DOHH2 (cell line): ENCODE results near the gene BRD7.

Experiments used
- H3F3A ChIP-seq: fragments of 200-600 bp; sonication (generic), shearing (Covaris generic); 2 replicates; pipeline ENCODE4 v1.6.0; 2016; ENCODE audit warnings: antibody characterized with exemption, mild to moderate bottlenecking; ENCODE audit not compliant: control insufficient read depth, insufficient read depth
- H3K27ac ChIP-seq: fragments of 200-600 bp; sonication (generic); 2 replicates; pipeline ENCODE4 v1.5.1; 2014; ENCODE audit warnings: low read depth, mild to moderate bottlenecking, low read length, moderate library complexity
- H3K27me3 ChIP-seq: fragments of 200-600 bp; sonication (generic); 2 replicates; pipeline ENCODE4 v1.6.1; 2014; ENCODE audit warnings: mild to moderate bottlenecking, low read length, mixed read lengths; ENCODE audit not compliant: control insufficient read depth
- H3K36me3 ChIP-seq: fragments of 200-600 bp; sonication (generic); 2 replicates; pipeline ENCODE4 v1.6.1; 2014; ENCODE audit warnings: mild to moderate bottlenecking, low read length, moderate library complexity, mixed read lengths; ENCODE audit not compliant: control insufficient read depth
- H3K4me1 ChIP-seq: fragments of 200-600 bp; sonication (generic); 2 replicates; pipeline ENCODE4 v1.6.1; 2014; ENCODE audit warnings: mild to moderate bottlenecking, low read length, mixed read lengths; ENCODE audit not compliant: control insufficient read depth
- H3K4me2 ChIP-seq: fragments of 200-600 bp; sonication (generic); 2 replicates; pipeline ENCODE4 v1.6.0; 2014; ENCODE audit warnings: mild to moderate bottlenecking, low read length, moderate library complexity
- H3K4me3 ChIP-seq: fragments of 200-600 bp; sonication (generic); 2 replicates; pipeline ENCODE4 v1.5.1; 2014; ENCODE audit warnings: mild to moderate bottlenecking, low read length, mixed read lengths
- H3K79me2 ChIP-seq: fragments of 200-600 bp; sonication (generic); 2 replicates; pipeline ENCODE4 v1.6.1; 2014; ENCODE audit warnings: mild to moderate bottlenecking, low read length, mixed read lengths; ENCODE audit not compliant: control insufficient read depth
- H3K9me2 ChIP-seq: fragments of 200-600 bp; sonication (generic); replicated peaks from 2 replicates; pipeline ENCODE4 v1.6.1; 2014; ENCODE audit warnings: mild to moderate bottlenecking, low read length, mixed read lengths; ENCODE audit not compliant: control insufficient read depth
- H3K9me3 ChIP-seq: fragments of 200-600 bp; sonication (generic); 2 replicates; pipeline ENCODE4 v1.6.1; 2014; ENCODE audit warnings: antibody characterized with exemption, low read length, mixed read lengths; ENCODE audit not compliant: control insufficient read depth, insufficient read depth
- H4K20me1 ChIP-seq: fragments of 200-600 bp; sonication (generic); 2 replicates; pipeline ENCODE4 v1.6.0; 2014; ENCODE audit warnings: low read depth, mild to moderate bottlenecking, antibody characterized with exemption, low read length, moderate library complexity; ENCODE audit not compliant: control insufficient read depth, insufficient read depth
- CTCF ChIP-seq: fragments of 200-600 bp; sonication (generic); IDR thresholded peaks from one replicate; pipeline ENCODE4 v1.5.1; 2014; ENCODE audit warnings: antibody characterized with exemption, mild to moderate bottlenecking, low read depth, low read length; ENCODE audit not compliant: poor library complexity, severe bottlenecking
- EZH2phosphoT487 ChIP-seq: fragments of 200-600 bp; sonication (generic); IDR thresholded peaks from 2 replicates; pipeline ENCODE4 v1.6.1; 2017; ENCODE audit warnings: borderline replicate concordance, mild to moderate bottlenecking, antibody characterized with exemption, low read length, moderate library complexity, mixed read lengths

BRD7 gene

GRCh38 chr16:50372611-50373344 is 4.0 kb upstream of the BRD7 start:
- no peak overlapping the region for H3K4me2 ChIP-seq
- H3K79me2 ChIP-seq, result peaks cover 7% of the 10 kb centered on the region
- peaks cover 5% of the 10 kb centered on the region; the same call in 1 of the 2 replicates for H3K36me3 ChIP-seq

GRCh38 chr16:50371936-50372595 is 3.3 kb upstream of the BRD7 start:
- Histone ChIP-seq H3K9me2 (no peaks in the 10 kb centered on the region), H3K4me1 (peaks cover 14% of the 10 kb centered on the region)
- TF ChIP-seq EZH2phosphoT487 (no peak), CTCF (no peak)

More at GRCh38 chr16:50372611-50373344, 4.0 kb upstream of the BRD7 start:
- Histone ChIP-seq H3K9me2 (no peaks in the 10 kb centered on the region), H3F3A (no peaks in the 10 kb centered on the region), H3K9me3 (no peaks in the 10 kb centered on the region), H3K4me1 (peaks cover 7% of the 10 kb centered on the region), H3K4me3 (no peak overlapping the region), H4K20me1 (no peaks in the 10 kb centered on the region), H3K27ac (no peak overlapping the region), H3K27me3 (peaks cover 10% of the 10 kb centered on the region)
- no peak for TF ChIP-seq CTCF
- TF ChIP-seq EZH2phosphoT487, result no peak

GRCh38 chr16:50371036-50371716 is 2.4 kb upstream of the BRD7 start:
- peaks cover 10% of the 10 kb centered on the region for H3K27me3 ChIP-seq
- H3F3A ChIP-seq, result peaks cover 7% of the 10 kb centered on the region
- peaks cover 23% of the 10 kb centered on the region for H3K4me1 ChIP-seq
- TF ChIP-seq CTCF (no peak), EZH2phosphoT487 (no peak)
- H3K4me3 ChIP-seq, result no peak overlapping the region
- no peaks in the 10 kb centered on the region for H4K20me1 ChIP-seq
- H3K4me2 ChIP-seq, result no peak overlapping the region
- peaks cover 23% of the 10 kb centered on the region for H3K79me2 ChIP-seq
- H3K27ac ChIP-seq, result no peak overlapping the region
- H3K9me3 ChIP-seq, result no peaks in the 10 kb centered on the region
- H3K36me3 ChIP-seq, result peaks cover 18% of the 10 kb centered on the region
- H3K9me2 ChIP-seq, result no peaks in the 10 kb centered on the region

More at GRCh38 chr16:50371936-50372595, 3.3 kb upstream of the BRD7 start:
- Histone ChIP-seq H3K27me3 (peaks cover 10% of the 10 kb centered on the region), H3K4me2 (no peak overlapping the region), H3F3A (no peaks in the 10 kb centered on the region), H3K27ac (no peak overlapping the region), H4K20me1 (no peaks in the 10 kb centered on the region), H3K4me3 (no peak overlapping the region), H3K36me3 (peaks cover 9% of the 10 kb centered on the region; the same call in 1 of the 2 replicates), H3K79me2 (peaks cover 14% of the 10 kb centered on the region), H3K9me3 (no peaks in the 10 kb centered on the region)
